H1 (cell line): ENCODE measurements around the gene MPPED2. TPM values are rescaled to one million over a fixed set of nuclear protein-coding genes. Genes with fewer than 3 reads are reported as not detected.

Source experiments
- CTCF ChIA-PET: fragments of 300-600 bp; sonication (Branson Sonifier 250); formaldehyde crosslinking; loops from one replicate; lab custom pipeline; 2021; ENCODE audit not compliant: partially characterized antibody; lab: Charles Lee
- POLR2A ChIA-PET: fragments of 300-600 bp; sonication (Branson Sonifier 250); formaldehyde crosslinking; loops from one replicate; lab custom pipeline; 2021; ENCODE audit warnings: inconsistent platforms; ENCODE audit not compliant: partially characterized antibody; lab: Charles Lee
- DNase-seq, 2 experiments: peaks; one replicate each; pipeline versions ENCODE4 v3.0.0 to v3.0.0-alpha.2; 2010 to 2022; ENCODE audit warnings: low spot score in 2 of 2, low read depth in 1 of 2, mixed read lengths in 1 of 2
- FAIRE-seq: peaks from 2 replicates; lab custom pipeline; 2011; peaks lifted over from hg19 to GRCh38; lab: Jason Lieb, UNC
- H2AFZ ChIP-seq: 2 replicates; pipeline ENCODE4 v1.8.1; 2012; ENCODE audit warnings: low read length, inconsistent platforms
- H2AK5ac ChIP-seq: 2 replicates; pipeline ENCODE4 v1.6.1; 2013; ENCODE audit warnings: low read depth, low read length
- H2BK120ac ChIP-seq: replicated peaks from 2 replicates; pipeline ENCODE3; 2013; ENCODE audit warnings: low read depth, low read length, inconsistent platforms
- H2BK12ac ChIP-seq: 2 replicates; pipeline ENCODE4 v1.6.1; 2013; ENCODE audit warnings: low read depth, low read length
- H2BK15ac ChIP-seq: 2 replicates; pipeline ENCODE4 v1.6.1; 2013; ENCODE audit warnings: low read length
- H2BK20ac ChIP-seq: 2 replicates; pipeline ENCODE4 v1.6.1; 2013; ENCODE audit warnings: low read length
- H2BK5ac ChIP-seq: 2 replicates; pipeline ENCODE4 v1.6.1; 2013; ENCODE audit warnings: low read depth, low read length
- H3K14ac ChIP-seq: 2 replicates; pipeline ENCODE4 v1.6.1; 2013; ENCODE audit warnings: inconsistent platforms; ENCODE audit not compliant: insufficient read length
- H3K18ac ChIP-seq: 2 replicates; pipeline ENCODE4 v1.6.1; 2013; ENCODE audit warnings: low read length; ENCODE audit errors: extremely low read depth
- H3K23ac ChIP-seq: 2 replicates; pipeline ENCODE4 v1.6.1; 2013; ENCODE audit warnings: inconsistent platforms; ENCODE audit not compliant: insufficient read length
- H3K23me2 ChIP-seq: 2 replicates; pipeline ENCODE4 v1.6.1; 2013; ENCODE audit warnings: low read depth, low read length
- H3K27ac ChIP-seq: 2 replicates; pipeline ENCODE4 v1.6.1; 2011; ENCODE audit warnings: low read depth, low read length, inconsistent platforms
- H3K27me3 ChIP-seq, 4 experiments: replicated peaks in 1 of 4; 1 replicate in 1 of 4; 2 replicates in 3 of 4; pipeline versions ENCODE4 v1.6.1 to v1.8.1; 2011 to 2013; ENCODE audit warnings: low read length in 3 of 4, mild to moderate bottlenecking in 3 of 4, inconsistent platforms in 2 of 4, mixed read lengths in 2 of 4, moderate library complexity in 1 of 4; ENCODE audit not compliant: control insufficient read depth in 3 of 4, insufficient read depth in 3 of 4; ENCODE audit errors: extremely low read depth in 1 of 4
- H3K36me3 ChIP-seq, 4 experiments: 2 replicates each; pipeline versions ENCODE4 v1.6.1 to v1.8.1; 2011 to 2013; ENCODE audit warnings: mild to moderate bottlenecking in 4 of 4, low read length in 3 of 4, moderate library complexity in 2 of 4, control low read depth in 1 of 4, inconsistent platforms in 1 of 4; ENCODE audit not compliant: insufficient read depth in 4 of 4, control insufficient read depth in 2 of 4
- H3K4ac ChIP-seq: replicated peaks from 2 replicates; pipeline ENCODE3; 2013; ENCODE audit warnings: low read length, low read depth, mixed read lengths, inconsistent platforms; ENCODE audit not compliant: insufficient read length
- H3K4me1 ChIP-seq, 4 experiments: replicated peaks in 1 of 4; 1 replicate in 1 of 4; 2 replicates in 3 of 4; pipeline versions ENCODE4 v1.6.1 to v1.8.1; 2011 to 2013; ENCODE audit warnings: low read length in 3 of 4, inconsistent platforms in 2 of 4, mixed read lengths in 1 of 4; ENCODE audit not compliant: insufficient read depth in 4 of 4, control insufficient read depth in 3 of 4
- H3K4me2 ChIP-seq, 2 experiments: 2 replicates each; pipeline versions ENCODE4 v1.6.1 to v1.8.1; 2011 to 2013; ENCODE audit warnings: low read depth in 2 of 2, low read length in 2 of 2, control low read depth in 1 of 2, inconsistent platforms in 1 of 2, mild to moderate bottlenecking in 1 of 2; ENCODE audit not compliant: insufficient read depth in 1 of 2
- H3K4me3 ChIP-seq, 4 experiments: fragments of 200-600, 300-600 bp in 1 of 4; sonication (generic), shearing (Covaris generic), sonication (Bioruptor Twin) in 1 of 4; 2 replicates each; pipeline versions ENCODE4 v1.5.1 to v1.8.1; 2011 to 2016; ENCODE audit warnings: low read length in 4 of 4, low read depth in 3 of 4, control low read depth in 2 of 4, inconsistent platforms in 2 of 4, mild to moderate bottlenecking in 2 of 4, mixed read lengths in 1 of 4, moderate library complexity in 1 of 4; ENCODE audit not compliant: insufficient read depth in 2 of 4; ENCODE audit errors: extremely low read depth in 1 of 4
- H3K56ac ChIP-seq: replicated peaks from 2 replicates; pipeline ENCODE3; 2013; ENCODE audit warnings: low read depth, mild to moderate bottlenecking, mixed read lengths, low read length, inconsistent platforms; ENCODE audit not compliant: insufficient read length
- H3K79me1 ChIP-seq: 2 replicates; pipeline ENCODE4 v1.6.1; 2013; ENCODE audit warnings: low read depth, low read length, control low read depth
- H3K79me2 ChIP-seq, 2 experiments: 2 replicates each; pipeline versions ENCODE4 v1.6.1 to v1.8.1; 2012 to 2013; ENCODE audit warnings: low read length in 2 of 2, mild to moderate bottlenecking in 2 of 2, inconsistent platforms in 1 of 2; ENCODE audit not compliant: insufficient read depth in 2 of 2, control insufficient read depth in 1 of 2
- H3K9ac ChIP-seq, 4 experiments: replicated peaks in 1 of 4; 1 replicate in 1 of 4; 2 replicates in 3 of 4; pipeline versions ENCODE4 v1.6.1 to v1.8.1; 2011 to 2013; ENCODE audit warnings: low read depth in 3 of 4, low read length in 3 of 4, control low read depth in 2 of 4, mild to moderate bottlenecking in 2 of 4, moderate library complexity in 2 of 4, inconsistent platforms in 1 of 4; ENCODE audit errors: extremely low read depth in 1 of 4
- H3K9me3 ChIP-seq, 2 experiments: 2 replicates each; pipeline versions ENCODE4 v1.6.1 to v1.8.1; 2012 to 2013; ENCODE audit warnings: mild to moderate bottlenecking in 2 of 2, moderate library complexity in 2 of 2, control low read depth in 1 of 2, inconsistent platforms in 1 of 2, low read depth in 1 of 2, low read length in 1 of 2, mixed read lengths in 1 of 2; ENCODE audit not compliant: insufficient read depth in 2 of 2
- H4K20me1 ChIP-seq, 2 experiments: replicated peaks in 1 of 2; 2 replicates each; pipeline versions ENCODE3 to v1.8.1; 2011 to 2013; ENCODE audit warnings: inconsistent platforms in 2 of 2, low read length in 2 of 2, mild to moderate bottlenecking in 1 of 2; ENCODE audit not compliant: insufficient read depth in 2 of 2, control insufficient read depth in 1 of 2
- H4K5ac ChIP-seq: 2 replicates; pipeline ENCODE4 v1.6.1; 2013; ENCODE audit warnings: low read length, low read depth, mixed read lengths, inconsistent platforms; ENCODE audit not compliant: insufficient read length
- H4K8ac ChIP-seq: 2 replicates; pipeline ENCODE4 v1.8.0; 2013; ENCODE audit warnings: mild to moderate bottlenecking, moderate library complexity, low read length, inconsistent platforms; ENCODE audit not compliant: insufficient read depth; ENCODE audit errors: extremely low read depth
- H4K91ac ChIP-seq: replicated peaks from 2 replicates; pipeline ENCODE3; 2013; ENCODE audit warnings: low read length, mixed read lengths, inconsistent platforms; ENCODE audit not compliant: insufficient read length
- CEBPB ChIP-seq: IDR thresholded peaks from 2 replicates; pipeline ENCODE4 v1.6.1; 2012; ENCODE audit warnings: low read depth, low read length
- KDM1A ChIP-seq: fragments of 200-600, 300-600 bp; sonication (generic); IDR thresholded peaks from 2 replicates; pipeline ENCODE4 v1.7.1; 2016; ENCODE audit warnings: mild to moderate bottlenecking, low read length, borderline replicate concordance
- RXRA ChIP-seq: IDR thresholded peaks from 2 replicates; pipeline ENCODE4 v1.6.1; 2011; ENCODE audit warnings: low read depth, mild to moderate bottlenecking, low read length, moderate library complexity; ENCODE audit not compliant: insufficient read depth
- SIX5 ChIP-seq: IDR thresholded peaks from 2 replicates; pipeline ENCODE4 v1.6.1; 2011; ENCODE audit warnings: mild to moderate bottlenecking, low read depth, low read length
- WGBS, 2 experiments: shearing (Covaris generic) in 1 of 2; methylation state at CpG; one replicate each; pipeline versions ENCODE4 v1.1.6 to v1.1.7; 2013 to 2015; ENCODE audit warnings: low lambda C conversion rate in 2 of 2, mixed read lengths in 2 of 2, inconsistent platforms in 1 of 2, low coverage in 1 of 2, missing lambda C conversion rate in 1 of 2; ENCODE audit not compliant: insufficient replicate concordance in 2 of 2, insufficient coverage in 1 of 2, insufficient read length in 1 of 2; ENCODE audit errors: extremely low coverage in 1 of 2, missing lambda C conversion rate in 1 of 2; 5-methylcytosine and 5-hydroxymethylcytosine counted together
- polyA plus RNA-seq, 7 experiments: library from polyadenylated mRNA; depleted of rRNA in 3 of 7; stranded (reverse) in 5 of 7; unstranded in 2 of 7; fragments of >200 nt in 5 of 7; fragments of 200-250 nt in 2 of 7; gene quantifications; 1 replicate in 5 of 7; 2 replicates in 1 of 7; 4 replicates in 1 of 7; pipeline versions ENCODE4 v1.2.1 to v1.2.3, GENCODE V29; 2011 to 2013; ENCODE audit warnings: missing spikeins in 2 of 7, mixed read lengths in 2 of 7
- total RNA-seq: library from RNA; stranded (reverse); fragmentation: NEBNext Ultra II Directional; extraction: Animal tissue kit (Norgen Biotek cat#: 25700); gene quantifications from 2 replicates; pipeline ENCODE4 v1.2.1, GENCODE V29; 2021

The MPPED2 gene
- total and polyA plus RNA-seq, 2 of the 8 experiments (the other 6 are each of a cell fraction or from before 2014, with no cell fraction given), result 1.3 to 3.5 TPM

DNA sequence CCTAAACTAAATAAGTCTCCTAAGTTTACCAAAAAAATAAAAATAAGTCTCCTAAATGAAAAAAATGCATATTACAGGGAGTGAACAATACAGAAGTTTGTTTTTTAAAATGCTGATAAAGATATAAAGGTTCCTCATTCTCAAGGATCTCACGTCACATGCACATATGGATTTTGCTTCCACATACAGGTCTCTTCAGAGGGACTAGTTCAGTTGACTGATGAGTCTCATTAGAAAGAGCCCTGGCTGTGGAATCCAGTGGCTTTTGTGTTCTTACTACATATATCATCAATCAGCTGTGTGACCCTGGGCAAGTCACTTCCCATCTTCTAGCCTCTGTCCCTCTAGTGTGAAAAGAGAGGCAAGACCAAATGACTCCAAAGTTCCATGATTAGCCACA, 43.1 kb downstream of the MPPED2 start:
- DNase-seq (no peak), FAIRE-seq (no peak)
- Histone ChIP-seq H3K14ac (no peak overlapping the region), H3K79me2 (no peaks in the 10 kb centered on the region), H3K27me3 (peaks cover 0 to 10% (median 2%) of the 10 kb centered on the region in 4 experiments; a peak in 4 of 7 replicates), H2BK120ac (no peak overlapping the region), H3K4me1 (peaks cover 3 to 15% (median 11%) of the 10 kb centered on the region in 4 experiments; a peak in 5 of 7 replicates), H2BK20ac (peak overlapping the region; percentile 13; the same call in 1 of the 2 replicates)
- TF ChIP-seq KDM1A (0 out of 2 replicates have a peak, but pooled peaks have one; percentile 45), SIX5 (no peak), RXRA (no peak), CEBPB (no peak)
- TF ChIP-seq, all 59 proteins: peak for 1
- Histone ChIP-seq H3K23me2 (no peaks in the 10 kb centered on the region), H2BK15ac (no peak overlapping the region), H3K18ac (no peak overlapping the region), H4K5ac (no peak overlapping the region), H4K91ac (no peak overlapping the region), H4K8ac (no peak overlapping the region), H3K23ac (no peak overlapping the region), H3K9ac (no peak overlapping the region), H2AK5ac (no peak overlapping the region), H3K4ac (no peak overlapping the region), H3K4me2 (no peak overlapping the region), H2BK5ac (no peak overlapping the region), H3K4me3 (no peak overlapping the region), H4K20me1 (no peaks in the 10 kb centered on the region), H3K9me3 (no peaks in the 10 kb centered on the region), H2BK12ac (no peak overlapping the region), H3K36me3 (no peaks in the 10 kb centered on the region), H2AFZ (no peak overlapping the region), H3K56ac (no peak overlapping the region), H3K79me1 (no peaks in the 10 kb centered on the region), H3K27ac (no peak overlapping the region)
- ChIA-PET CTCF (no interaction called here), POLR2A (no interaction called here)
- WGBS, 2 experiments, result 89% methylated on average over 1 of the region's 1 CpG; no CpG with 5 or more reads in 1 of the 2 experiments
